DOHH2 (cell line): ENCODE data around the gene SLC22A14.

ENCODE experiments used
- H3F3A ChIP-seq: fragments of 200-600 bp; sonication (generic), shearing (Covaris generic); 2 replicates; pipeline ENCODE4 v1.6.0; 2016; ENCODE audit warnings: antibody characterized with exemption, mild to moderate bottlenecking; ENCODE audit not compliant: control insufficient read depth, insufficient read depth
- H3K27ac ChIP-seq: fragments of 200-600 bp; sonication (generic); 2 replicates; pipeline ENCODE4 v1.5.1; 2014; ENCODE audit warnings: low read depth, mild to moderate bottlenecking, low read length, moderate library complexity
- H3K27me3 ChIP-seq: fragments of 200-600 bp; sonication (generic); 2 replicates; pipeline ENCODE4 v1.6.1; 2014; ENCODE audit warnings: mild to moderate bottlenecking, low read length, mixed read lengths; ENCODE audit not compliant: control insufficient read depth
- H3K36me3 ChIP-seq: fragments of 200-600 bp; sonication (generic); 2 replicates; pipeline ENCODE4 v1.6.1; 2014; ENCODE audit warnings: mild to moderate bottlenecking, low read length, moderate library complexity, mixed read lengths; ENCODE audit not compliant: control insufficient read depth
- H3K4me1 ChIP-seq: fragments of 200-600 bp; sonication (generic); 2 replicates; pipeline ENCODE4 v1.6.1; 2014; ENCODE audit warnings: mild to moderate bottlenecking, low read length, mixed read lengths; ENCODE audit not compliant: control insufficient read depth
- H3K4me2 ChIP-seq: fragments of 200-600 bp; sonication (generic); 2 replicates; pipeline ENCODE4 v1.6.0; 2014; ENCODE audit warnings: mild to moderate bottlenecking, low read length, moderate library complexity
- H3K4me3 ChIP-seq: fragments of 200-600 bp; sonication (generic); 2 replicates; pipeline ENCODE4 v1.5.1; 2014; ENCODE audit warnings: mild to moderate bottlenecking, low read length, mixed read lengths
- H3K79me2 ChIP-seq: fragments of 200-600 bp; sonication (generic); 2 replicates; pipeline ENCODE4 v1.6.1; 2014; ENCODE audit warnings: mild to moderate bottlenecking, low read length, mixed read lengths; ENCODE audit not compliant: control insufficient read depth
- H3K9me2 ChIP-seq: fragments of 200-600 bp; sonication (generic); replicated peaks from 2 replicates; pipeline ENCODE4 v1.6.1; 2014; ENCODE audit warnings: mild to moderate bottlenecking, low read length, mixed read lengths; ENCODE audit not compliant: control insufficient read depth
- H3K9me3 ChIP-seq: fragments of 200-600 bp; sonication (generic); 2 replicates; pipeline ENCODE4 v1.6.1; 2014; ENCODE audit warnings: antibody characterized with exemption, low read length, mixed read lengths; ENCODE audit not compliant: control insufficient read depth, insufficient read depth
- H4K20me1 ChIP-seq: fragments of 200-600 bp; sonication (generic); 2 replicates; pipeline ENCODE4 v1.6.0; 2014; ENCODE audit warnings: low read depth, mild to moderate bottlenecking, antibody characterized with exemption, low read length, moderate library complexity; ENCODE audit not compliant: control insufficient read depth, insufficient read depth
- CTCF ChIP-seq: fragments of 200-600 bp; sonication (generic); IDR thresholded peaks from one replicate; pipeline ENCODE4 v1.5.1; 2014; ENCODE audit warnings: antibody characterized with exemption, mild to moderate bottlenecking, low read depth, low read length; ENCODE audit not compliant: poor library complexity, severe bottlenecking
- EZH2phosphoT487 ChIP-seq: fragments of 200-600 bp; sonication (generic); IDR thresholded peaks from 2 replicates; pipeline ENCODE4 v1.6.1; 2017; ENCODE audit warnings: borderline replicate concordance, mild to moderate bottlenecking, antibody characterized with exemption, low read length, moderate library complexity, mixed read lengths

Gene SLC22A14

GRCh38 chr3:38361496-38361895 is 79.4 kb downstream of the SLC22A14 start:
- Histone ChIP-seq H3K36me3 (peaks cover 20% of the 10 kb centered on the region), H3F3A (no peaks in the 10 kb centered on the region), H3K4me3 (no peak overlapping the region), H3K27ac (no peak overlapping the region), H4K20me1 (no peaks in the 10 kb centered on the region), H3K9me2 (no peaks in the 10 kb centered on the region), H3K4me1 (no peaks in the 10 kb centered on the region), H3K9me3 (no peaks in the 10 kb centered on the region), H3K4me2 (no peak overlapping the region), H3K79me2 (no peaks in the 10 kb centered on the region), H3K27me3 (no peaks in the 10 kb centered on the region)
- no peak for TF ChIP-seq EZH2phosphoT487
- no peak for TF ChIP-seq CTCF

GRCh38 chr3:38362825-38363224 is 80.7 kb downstream of the SLC22A14 start:
- no peaks in the 10 kb centered on the region for H3K4me1 ChIP-seq
- no peaks in the 10 kb centered on the region for H3K9me2 ChIP-seq
- no peak overlapping the region for H3K27ac ChIP-seq
- no peaks in the 10 kb centered on the region for H3K27me3 ChIP-seq
- H3K79me2 ChIP-seq, result no peaks in the 10 kb centered on the region
- no peak overlapping the region for H3K4me2 ChIP-seq
- TF ChIP-seq CTCF, result no peak
- no peak for TF ChIP-seq EZH2phosphoT487
- no peaks in the 10 kb centered on the region for H3K9me3 ChIP-seq
- peaks cover 17% of the 10 kb centered on the region for H3K36me3 ChIP-seq
- no peaks in the 10 kb centered on the region for H4K20me1 ChIP-seq
- no peak overlapping the region for H3K4me3 ChIP-seq
- H3F3A ChIP-seq, result no peaks in the 10 kb centered on the region

GRCh38 chr3:38364721-38365400 is 82.8 kb downstream of the SLC22A14 start:
- Histone ChIP-seq H3K27ac (no peak overlapping the region), H3K79me2 (no peaks in the 10 kb centered on the region), H3F3A (no peaks in the 10 kb centered on the region), H3K36me3 (peaks cover 16% of the 10 kb centered on the region), H3K9me3 (no peaks in the 10 kb centered on the region), H4K20me1 (no peaks in the 10 kb centered on the region), H3K4me1 (no peaks in the 10 kb centered on the region), H3K4me2 (no peak overlapping the region), H3K4me3 (no peak overlapping the region), H3K9me2 (no peaks in the 10 kb centered on the region), H3K27me3 (no peaks in the 10 kb centered on the region)
- TF ChIP-seq EZH2phosphoT487 (no peak), CTCF (no peak)
